WTC11 (cell line): ENCODE results near the gene APOL1.
"Not testable (repeated sequence)": the region's sequence is repeated elsewhere in the genome, so short reads cannot be mapped to it uniquely, and the experiment has no call there.

Experiments
- ATF2 ChIP-seq: sonication (generic); formaldehyde crosslinking; IDR thresholded peaks from 2 replicates; pipeline ENCODE4 v1.8.1; 2022; ENCODE audit warnings: low read depth, missing genetic modification reagents, borderline replicate concordance
- CTCF ChIP-seq: fragments of 200-600 bp; IDR thresholded peaks from 2 replicates; pipeline ENCODE4 v1.8.0; 2022; ENCODE audit warnings: antibody characterized with exemption
- TP53 ChIP-seq: sonication (generic); formaldehyde crosslinking; IDR thresholded peaks from 2 replicates; pipeline ENCODE4 v1.8.1; 2023; ENCODE audit warnings: mild to moderate bottlenecking, missing genetic modification reagents
- USF2 ChIP-seq: sonication (generic); formaldehyde crosslinking; IDR thresholded peaks from 2 replicates; pipeline ENCODE4 v1.8.1; 2023; ENCODE audit warnings: mild to moderate bottlenecking, missing genetic modification reagents, moderate library complexity

- not testable (repeated sequence) for TF ChIP-seq USF2 (CRISPR knock-in tag); ATF2 (CRISPR knock-in tag); TP53 (CRISPR knock-in tag); CTCF
Observed at GRCh38 chr22:36205573-36205972, 47.4 kb upstream of the APOL1 start.
